HepG2 (cell line): ENCODE measurements around the gene PPP1R7. TPM values are rescaled to one million over a fixed set of nuclear protein-coding genes. Genes with fewer than 3 reads are reported as not detected.

Source experiments
- ELF4 ChIP-seq: sonication (generic); formaldehyde crosslinking; IDR thresholded peaks from 2 replicates; pipeline ENCODE4 v1.5.0; 2020; ENCODE audit warnings: missing genetic modification reagents, mild to moderate bottlenecking, moderate library complexity, borderline replicate concordance
- HDAC1 ChIP-seq: sonication (generic); formaldehyde crosslinking; IDR thresholded peaks from 2 replicates; pipeline ENCODE4 v1.5.1; 2020; ENCODE audit warnings: mild to moderate bottlenecking, missing genetic modification reagents
- HOXA7 ChIP-seq: sonication (generic); formaldehyde crosslinking; IDR thresholded peaks from 2 replicates; pipeline ENCODE4 v1.8.1; 2022; ENCODE audit warnings: mild to moderate bottlenecking, missing genetic modification reagents, moderate library complexity
- PRMT3 ChIP-seq: sonication (generic); formaldehyde crosslinking; IDR thresholded peaks from 2 replicates; pipeline ENCODE4 v1.8.1; 2022; ENCODE audit warnings: low read depth, mild to moderate bottlenecking, moderate library complexity, missing genetic modification reagents, borderline replicate concordance
- RBFOX2 ChIP-seq: fragments of 200-400 bp; formaldehyde crosslinking; IDR thresholded peaks from 2 replicates; pipeline ENCODE4 v1.6.1; 2017; ENCODE audit warnings: low read depth, mild to moderate bottlenecking, low read length
- SMAD1 ChIP-seq: sonication (generic); formaldehyde crosslinking; IDR thresholded peaks from 2 replicates; pipeline ENCODE4 v1.4.0; 2020; ENCODE audit warnings: missing genetic modification reagents, low read depth, mild to moderate bottlenecking, borderline replicate concordance
- ZNF136 ChIP-seq: sonication (generic); formaldehyde crosslinking; IDR thresholded peaks from 2 replicates; pipeline ENCODE4 v1.8.1; 2022; ENCODE audit warnings: low read depth, mild to moderate bottlenecking, moderate library complexity, missing genetic modification reagents
- ZNF253 ChIP-seq: sonication (generic); formaldehyde crosslinking; IDR thresholded peaks from 2 replicates; pipeline ENCODE4 v1.8.0; 2022; ENCODE audit warnings: mild to moderate bottlenecking, missing genetic modification reagents, borderline replicate concordance
- ZNF256 ChIP-seq: sonication (generic); formaldehyde crosslinking; conservative IDR thresholded peaks from 2 replicates; pipeline ENCODE4 v1.4.0; 2020; ENCODE audit warnings: missing genetic modification reagents
- ZNF572 ChIP-seq: sonication (generic); formaldehyde crosslinking; IDR thresholded peaks from 2 replicates; pipeline ENCODE4 v1.5.1; 2020; ENCODE audit warnings: mild to moderate bottlenecking, missing genetic modification reagents
- ZNF589 ChIP-seq: sonication (generic); formaldehyde crosslinking; conservative IDR thresholded peaks from 2 replicates; pipeline ENCODE4 v1.8.0; 2022; ENCODE audit warnings: mild to moderate bottlenecking, moderate library complexity, missing genetic modification reagents
- ZZZ3 ChIP-seq: sonication (generic); formaldehyde crosslinking; IDR thresholded peaks from 2 replicates; pipeline ENCODE4 v1.4.0; 2020; ENCODE audit warnings: missing genetic modification reagents, mild to moderate bottlenecking, borderline replicate concordance
- polyA plus RNA-seq, 8 experiments: library from polyadenylated mRNA; depleted of rRNA in 3 of 8; stranded (reverse) in 7 of 8; unstranded in 1 of 8; fragments of >200 nt; fragmentation: Illumina TruSeq in 4 of 8; extraction: Trizol in 4 of 8; gene quantifications; 2 replicates each; pipeline versions ENCODE4 v1.2.1 to v1.2.3, GENCODE V29; 2011 to 2016; ENCODE audit warnings: low read depth in 4 of 8, missing spikeins in 1 of 8, mixed read lengths in 1 of 8; ENCODE audit not compliant: insufficient read depth in 1 of 8
- total RNA-seq, 5 experiments: library from RNA; depleted of rRNA; stranded (reverse); fragments of >200 nt; fragmentation: Illumina TruSeq; extraction: Trizol; gene quantifications; 2 replicates each; pipeline ENCODE4 v1.2.3, GENCODE V29; 2016; ENCODE audit warnings: low read depth in 1 of 5
- TF ChIP-seq, protein P1 (sequence below): sonication (generic); formaldehyde crosslinking; IDR thresholded peaks from 2 replicates; pipeline ENCODE4 v1.4.0; 2020; ENCODE audit warnings: missing genetic modification reagents, borderline replicate concordance
- TF ChIP-seq, protein P2 (sequence below): IDR thresholded peaks from 2 replicates; pipeline ENCODE4 v1.6.1; 2016; ENCODE audit warnings: low read depth
- TF ChIP-seq, protein P3 (sequence below): sonication (generic); formaldehyde crosslinking; conservative IDR thresholded peaks from 2 replicates; pipeline ENCODE4 v1.4.0; 2020; ENCODE audit warnings: missing genetic modification reagents
- TF ChIP-seq, protein P4 (sequence below): sonication (generic); formaldehyde crosslinking; IDR thresholded peaks from 2 replicates; pipeline ENCODE4 v1.5.1; 2020; ENCODE audit warnings: missing genetic modification reagents, mild to moderate bottlenecking, borderline replicate concordance
- TF ChIP-seq, protein P5 (sequence below): sonication (generic); formaldehyde crosslinking; IDR thresholded peaks from 2 replicates; pipeline ENCODE4 v1.4.0; 2020; ENCODE audit warnings: missing genetic modification reagents

The PPP1R7 gene
- total and polyA plus RNA-seq, 2 of the 13 experiments (the other 11 are each of a cell fraction or from before 2014, with no cell fraction given), result 33.3 to 67.9 TPM

DNA sequence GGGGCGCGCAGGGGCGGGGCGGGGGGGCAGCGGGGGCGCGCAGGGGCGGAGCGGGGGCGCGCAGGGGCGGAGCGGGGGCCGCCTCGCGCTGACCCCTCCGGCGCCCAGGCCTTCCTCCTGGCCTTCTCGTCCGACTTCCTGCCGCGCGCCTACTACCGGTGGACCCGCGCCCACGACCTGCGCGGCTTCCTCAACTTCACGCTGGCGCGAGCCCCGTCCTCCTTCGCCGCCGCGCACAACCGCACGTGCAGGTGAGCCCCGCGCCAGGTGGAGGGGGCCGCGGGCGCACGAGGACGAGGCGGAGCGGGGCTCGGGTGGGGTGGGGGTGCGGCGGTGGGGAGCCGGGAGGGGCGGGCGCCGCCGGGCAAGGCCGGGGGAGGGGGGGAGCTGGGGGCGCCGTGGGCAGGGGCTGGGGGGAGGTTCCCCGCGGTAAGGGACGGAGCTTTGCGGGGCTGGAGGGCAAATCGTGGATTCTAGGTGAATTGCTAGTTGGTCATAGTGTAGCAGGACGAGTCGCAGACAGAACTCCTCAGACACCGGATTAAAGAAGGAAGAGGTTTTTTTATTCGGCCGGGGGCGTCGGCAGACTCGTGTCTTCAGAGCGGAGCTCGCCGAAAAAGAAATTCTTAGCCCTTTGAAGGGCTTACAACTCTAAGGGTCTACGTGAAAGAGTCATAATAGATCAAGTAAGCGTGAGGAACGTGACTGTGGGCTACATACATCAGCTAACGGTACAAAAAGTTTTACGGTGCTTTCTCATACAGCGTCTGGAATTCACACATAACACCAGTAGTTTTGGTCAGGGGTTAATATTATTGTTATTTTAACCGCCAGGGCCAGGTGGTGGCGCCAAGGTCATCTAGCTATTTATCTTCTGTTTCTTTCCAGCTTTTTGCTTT lies 68.1 kb downstream of the PPP1R7 start (continued):
- TF ChIP-seq ZNF253 (CRISPR knock-in tag) (peak; percentile 92), ZNF572 (CRISPR knock-in tag) (no peak), HDAC1 (CRISPR knock-in tag) (no peak), HOXA7 (CRISPR knock-in tag) (0 out of 2 replicates have a peak, but pooled peaks have one; percentile 6), ZNF136 (CRISPR knock-in tag) (no peak), ZNF256 (CRISPR knock-in tag) (no peak), SMAD1 (no peak), ELF4 (CRISPR knock-in tag) (no peak), PRMT3 (CRISPR knock-in tag) (no peak), RBFOX2 (peak; percentile 49; the same call in 1 of the 2 replicates), ZNF589 (no peak), ZZZ3 (CRISPR knock-in tag) (0 out of 2 replicates have a peak, but pooled peaks have one; percentile 45)
- TF ChIP-seq, protein P1, sequence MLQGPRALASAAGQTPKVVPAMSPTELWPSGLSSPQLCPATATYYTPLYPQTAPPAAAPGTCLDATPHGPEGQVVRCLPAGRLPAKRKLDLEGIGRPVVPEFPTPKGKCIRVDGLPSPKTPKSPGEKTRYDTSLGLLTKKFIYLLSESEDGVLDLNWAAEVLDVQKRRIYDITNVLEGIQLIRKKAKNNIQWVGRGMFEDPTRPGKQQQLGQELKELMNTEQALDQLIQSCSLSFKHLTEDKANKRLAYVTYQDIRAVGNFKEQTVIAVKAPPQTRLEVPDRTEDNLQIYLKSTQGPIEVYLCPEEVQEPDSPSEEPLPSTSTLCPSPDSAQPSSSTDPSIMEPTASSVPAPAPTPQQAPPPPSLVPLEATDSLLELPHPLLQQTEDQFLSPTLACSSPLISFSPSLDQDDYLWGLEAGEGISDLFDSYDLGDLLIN (CRISPR knock-in tag), result 0 out of 2 replicates have a peak, but pooled peaks have one; percentile 33
- TF ChIP-seq, protein P2, sequence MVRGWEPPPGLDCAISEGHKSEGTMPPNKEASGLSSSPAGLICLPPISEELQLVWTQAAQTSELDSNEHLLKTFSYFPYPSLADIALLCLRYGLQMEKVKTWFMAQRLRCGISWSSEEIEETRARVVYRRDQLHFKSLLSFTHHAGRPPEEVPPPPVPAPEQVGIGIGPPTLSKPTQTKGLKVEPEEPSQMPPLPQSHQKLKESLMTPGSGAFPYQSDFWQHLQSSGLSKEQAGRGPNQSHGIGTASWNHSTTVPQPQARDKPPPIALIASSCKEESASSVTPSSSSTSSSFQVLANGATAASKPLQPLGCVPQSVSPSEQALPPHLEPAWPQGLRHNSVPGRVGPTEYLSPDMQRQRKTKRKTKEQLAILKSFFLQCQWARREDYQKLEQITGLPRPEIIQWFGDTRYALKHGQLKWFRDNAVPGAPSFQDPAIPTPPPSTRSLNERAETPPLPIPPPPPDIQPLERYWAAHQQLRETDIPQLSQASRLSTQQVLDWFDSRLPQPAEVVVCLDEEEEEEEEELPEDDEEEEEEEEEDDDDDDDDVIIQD (CRISPR knock-in tag), result no peak
- TF ChIP-seq, protein P3, sequence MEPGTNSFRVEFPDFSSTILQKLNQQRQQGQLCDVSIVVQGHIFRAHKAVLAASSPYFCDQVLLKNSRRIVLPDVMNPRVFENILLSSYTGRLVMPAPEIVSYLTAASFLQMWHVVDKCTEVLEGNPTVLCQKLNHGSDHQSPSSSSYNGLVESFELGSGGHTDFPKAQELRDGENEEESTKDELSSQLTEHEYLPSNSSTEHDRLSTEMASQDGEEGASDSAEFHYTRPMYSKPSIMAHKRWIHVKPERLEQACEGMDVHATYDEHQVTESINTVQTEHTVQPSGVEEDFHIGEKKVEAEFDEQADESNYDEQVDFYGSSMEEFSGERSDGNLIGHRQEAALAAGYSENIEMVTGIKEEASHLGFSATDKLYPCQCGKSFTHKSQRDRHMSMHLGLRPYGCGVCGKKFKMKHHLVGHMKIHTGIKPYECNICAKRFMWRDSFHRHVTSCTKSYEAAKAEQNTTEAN (CRISPR knock-in tag), result 0 out of 2 replicates have a peak, but pooled peaks have one; percentile 37
- TF ChIP-seq, protein P4, sequence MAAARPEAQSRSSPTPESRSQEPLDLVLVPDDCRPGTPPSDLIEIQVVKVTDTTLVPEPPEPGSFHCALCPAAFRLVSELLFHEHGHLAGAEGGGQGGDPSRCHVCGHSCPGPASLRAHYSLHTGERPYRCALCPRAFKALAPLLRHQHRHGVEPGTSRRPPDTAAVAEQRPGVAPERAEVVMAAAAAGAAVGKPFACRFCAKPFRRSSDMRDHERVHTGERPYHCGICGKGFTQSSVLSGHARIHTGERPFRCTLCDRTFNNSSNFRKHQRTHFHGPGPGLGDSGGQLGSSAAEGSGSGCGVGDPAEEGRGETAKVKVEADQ (CRISPR knock-in tag), result no peak; the same call in none of the 2 replicates
- TF ChIP-seq, protein P5, sequence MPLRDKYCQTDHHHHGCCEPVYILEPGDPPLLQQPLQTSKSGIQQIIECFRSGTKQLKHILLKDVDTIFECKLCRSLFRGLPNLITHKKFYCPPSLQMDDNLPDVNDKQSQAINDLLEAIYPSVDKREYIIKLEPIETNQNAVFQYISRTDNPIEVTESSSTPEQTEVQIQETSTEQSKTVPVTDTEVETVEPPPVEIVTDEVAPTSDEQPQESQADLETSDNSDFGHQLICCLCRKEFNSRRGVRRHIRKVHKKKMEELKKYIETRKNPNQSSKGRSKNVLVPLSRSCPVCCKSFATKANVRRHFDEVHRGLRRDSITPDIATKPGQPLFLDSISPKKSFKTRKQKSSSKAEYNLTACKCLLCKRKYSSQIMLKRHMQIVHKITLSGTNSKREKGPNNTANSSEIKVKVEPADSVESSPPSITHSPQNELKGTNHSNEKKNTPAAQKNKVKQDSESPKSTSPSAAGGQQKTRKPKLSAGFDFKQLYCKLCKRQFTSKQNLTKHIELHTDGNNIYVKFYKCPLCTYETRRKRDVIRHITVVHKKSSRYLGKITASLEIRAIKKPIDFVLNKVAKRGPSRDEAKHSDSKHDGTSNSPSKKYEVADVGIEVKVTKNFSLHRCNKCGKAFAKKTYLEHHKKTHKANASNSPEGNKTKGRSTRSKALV (CRISPR knock-in tag), result 0 out of 2 replicates have a peak, but pooled peaks have one; percentile 42
